ENCODE results near the gene IL36G.

The IL36G gene

DNA sequence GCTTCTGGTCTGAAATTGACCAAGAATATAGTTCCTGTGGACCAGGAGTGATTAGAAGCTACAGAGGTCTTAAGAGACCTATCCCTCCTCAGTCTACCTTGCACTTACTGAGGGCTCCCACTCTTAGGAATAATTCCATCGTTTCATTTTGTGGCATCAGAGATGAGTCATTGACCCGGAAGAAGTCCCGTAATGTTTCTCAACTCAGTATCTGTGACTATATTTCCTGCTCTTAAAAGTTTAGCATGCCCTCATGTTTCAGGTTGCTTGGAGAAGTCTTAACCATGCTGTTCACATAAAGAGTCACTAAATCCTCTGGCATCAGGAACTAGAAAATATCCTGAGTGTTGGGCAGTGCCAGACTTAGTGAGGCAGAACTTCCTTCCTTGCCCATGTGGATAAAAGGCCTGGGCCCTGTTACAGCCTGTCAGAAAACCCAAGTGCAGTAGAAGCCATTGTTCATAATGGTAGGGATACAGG lies 27.3 kb downstream of the IL36G start, which contains the start of gene IL36A:
Gene IL36A, plus strand, starts transcription at position 430 of the 480 bp plus-strand sequence. CDS start 413 bp downstream, outside the sequence.
- Histone ChIP-seq H3K9me3 (ENCODE audit: severe bottlenecking) (peaks cover 3% of the 10 kb centered on the region), H3K27ac (no peak within 1 kb of the TSS), H3K27me3 (ENCODE audit: insufficient read depth, low read depth, severe bottlenecking) (no peaks in the 10 kb centered on the region), H3K36me3 (no peaks in the 10 kb centered on the region), H3K4me3 (ENCODE audit: low read depth, low read length) (no peak within 1 kb of the TSS)
- DNase-seq, result no peak
- TF ChIP-seq, protein P1, sequence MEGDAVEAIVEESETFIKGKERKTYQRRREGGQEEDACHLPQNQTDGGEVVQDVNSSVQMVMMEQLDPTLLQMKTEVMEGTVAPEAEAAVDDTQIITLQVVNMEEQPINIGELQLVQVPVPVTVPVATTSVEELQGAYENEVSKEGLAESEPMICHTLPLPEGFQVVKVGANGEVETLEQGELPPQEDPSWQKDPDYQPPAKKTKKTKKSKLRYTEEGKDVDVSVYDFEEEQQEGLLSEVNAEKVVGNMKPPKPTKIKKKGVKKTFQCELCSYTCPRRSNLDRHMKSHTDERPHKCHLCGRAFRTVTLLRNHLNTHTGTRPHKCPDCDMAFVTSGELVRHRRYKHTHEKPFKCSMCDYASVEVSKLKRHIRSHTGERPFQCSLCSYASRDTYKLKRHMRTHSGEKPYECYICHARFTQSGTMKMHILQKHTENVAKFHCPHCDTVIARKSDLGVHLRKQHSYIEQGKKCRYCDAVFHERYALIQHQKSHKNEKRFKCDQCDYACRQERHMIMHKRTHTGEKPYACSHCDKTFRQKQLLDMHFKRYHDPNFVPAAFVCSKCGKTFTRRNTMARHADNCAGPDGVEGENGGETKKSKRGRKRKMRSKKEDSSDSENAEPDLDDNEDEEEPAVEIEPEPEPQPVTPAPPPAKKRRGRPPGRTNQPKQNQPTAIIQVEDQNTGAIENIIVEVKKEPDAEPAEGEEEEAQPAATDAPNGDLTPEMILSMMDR (IDR thresholded peaks at IDR 0.05; ENCODE audit: low read depth, low read length), result no peak

DNA sequence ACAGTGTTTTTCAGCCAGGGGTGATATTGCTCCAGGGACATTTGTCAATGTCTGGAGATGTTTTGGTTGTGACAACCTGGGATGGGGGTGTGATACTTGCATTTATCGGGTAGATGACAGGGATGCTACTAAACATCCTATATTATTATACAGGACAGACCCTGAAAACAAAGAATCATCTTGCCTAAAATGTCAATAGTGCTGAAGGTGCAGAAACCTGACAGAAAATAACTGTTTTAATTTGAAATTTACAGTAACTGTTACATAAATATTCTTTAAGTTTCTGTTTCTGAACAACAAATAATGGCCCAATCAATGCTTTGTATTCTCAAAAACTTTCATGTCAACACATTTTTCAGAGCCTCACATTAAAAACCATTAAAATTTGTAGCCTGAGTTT lies 29.4 kb downstream of the IL36G start:
- no peaks in the 10 kb centered on the region for H3K27me3 ChIP-seq (ENCODE audit: insufficient read depth, low read depth, severe bottlenecking)
- no peak overlapping the region for H3K4me3 ChIP-seq (ENCODE audit: low read depth, low read length)
- no peak for DNase-seq

DNA sequence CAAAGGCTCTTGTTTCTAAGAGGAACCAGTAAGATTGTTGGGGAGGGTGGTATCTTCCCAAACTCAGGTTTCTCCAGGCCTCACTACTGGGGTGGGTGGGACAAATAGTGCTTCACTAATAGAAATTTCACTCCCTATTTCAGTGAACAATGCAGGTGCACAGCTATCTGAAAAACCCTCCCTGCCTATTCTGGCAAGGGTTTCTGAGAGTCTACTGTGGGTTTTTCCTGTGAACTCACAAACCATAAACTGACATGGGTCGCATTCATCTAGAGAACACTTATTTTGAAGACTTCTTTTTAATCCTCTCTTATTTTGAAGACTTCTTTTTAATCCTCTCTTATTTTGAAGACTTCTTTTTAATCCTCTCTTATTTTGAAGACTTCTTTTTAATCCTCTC lies 31.8 kb downstream of the IL36G start:
- Histone ChIP-seq H3K36me3 (no peaks in the 10 kb centered on the region), H3K27me3 (ENCODE audit: insufficient read depth, low read depth, severe bottlenecking) (no peaks in the 10 kb centered on the region), H3K4me3 (ENCODE audit: low read depth, low read length) (no peak overlapping the region), H3K27ac (no peak overlapping the region), H3K9me3 (ENCODE audit: severe bottlenecking) (no peaks in the 10 kb centered on the region)
- no peak for DNase-seq
- TF ChIP-seq, protein P1 (IDR thresholded peaks at IDR 0.05; ENCODE audit: low read depth, low read length), result no peak

More for the DNA sequence above, 29.4 kb downstream of the IL36G start:
- TF ChIP-seq, protein P1 (IDR thresholded peaks at IDR 0.05; ENCODE audit: low read depth, low read length), result no peak
- Histone ChIP-seq H3K9me3 (ENCODE audit: severe bottlenecking) (no peaks in the 10 kb centered on the region), H3K36me3 (no peaks in the 10 kb centered on the region), H3K27ac (no peak overlapping the region)

DNA sequence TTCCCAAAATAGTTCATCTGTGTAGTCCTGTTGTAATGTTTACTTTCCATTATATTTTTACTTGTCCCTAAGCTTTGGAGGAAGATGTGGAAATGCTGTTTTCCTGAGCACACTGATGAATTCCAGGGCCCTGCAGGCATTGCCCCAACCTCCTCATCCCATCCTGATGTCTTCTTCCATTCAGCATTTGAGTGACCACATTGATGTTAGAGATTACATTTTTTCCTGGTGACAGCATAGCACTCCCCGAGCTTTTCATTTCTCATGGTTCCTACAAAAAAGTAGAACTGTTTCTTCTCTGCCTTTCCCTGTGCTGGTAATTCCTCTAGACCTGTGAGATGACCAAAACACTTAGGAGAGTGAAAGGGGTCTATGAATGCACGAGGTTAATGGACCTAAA lies 32.3 kb downstream of the IL36G start:
- DNase-seq, result no peak
- Histone ChIP-seq H3K4me3 (ENCODE audit: low read depth, low read length) (no peak overlapping the region), H3K27me3 (ENCODE audit: insufficient read depth, low read depth, severe bottlenecking) (no peaks in the 10 kb centered on the region), H3K9me3 (ENCODE audit: severe bottlenecking) (no peaks in the 10 kb centered on the region), H3K36me3 (no peaks in the 10 kb centered on the region), H3K27ac (no peak overlapping the region)
- TF ChIP-seq, protein P1 (IDR thresholded peaks at IDR 0.05; ENCODE audit: low read depth, low read length), result no peak

DNA sequence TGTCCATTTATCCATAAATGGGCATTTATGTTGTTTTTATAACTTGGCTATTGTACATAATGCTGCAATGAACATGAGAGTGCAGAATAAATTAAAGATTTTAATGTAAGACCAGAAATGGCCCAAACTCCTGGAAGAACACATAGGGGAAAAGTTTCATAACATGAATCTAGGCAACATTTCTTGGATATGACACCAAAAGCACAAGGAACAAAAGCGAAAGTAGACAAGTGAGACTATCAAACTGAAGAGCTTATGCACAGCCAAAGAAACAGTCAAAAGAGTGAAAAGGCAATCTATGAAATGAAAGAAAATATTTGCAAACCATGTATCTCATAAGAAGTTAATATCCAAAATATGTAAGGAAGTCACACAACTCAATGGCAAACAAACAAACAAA lies 33.3 kb downstream of the IL36G start:
- TF ChIP-seq, protein P1 (IDR thresholded peaks at IDR 0.05; ENCODE audit: low read depth, low read length), result no peak
- H3K36me3 ChIP-seq, result no peaks in the 10 kb centered on the region
- H3K4me3 ChIP-seq (ENCODE audit: low read depth, low read length), result no peak overlapping the region
- H3K27ac ChIP-seq, result no peak overlapping the region
- DNase-seq, result no peak
- no peaks in the 10 kb centered on the region for H3K27me3 ChIP-seq (ENCODE audit: insufficient read depth, low read depth, severe bottlenecking)
- H3K9me3 ChIP-seq (ENCODE audit: severe bottlenecking), result no peaks in the 10 kb centered on the region

Data from WERI-Rb-1 (cell line).